Spinal cord (tissue), 10 donors: ENCODE data around the gene HCRTR1. TPM values are rescaled to one million over a fixed set of nuclear protein-coding genes. Genes with fewer than 3 reads are reported as not detected.
A peak's percentile ranks its signal among the peaks of the same experiment; 100 is the strongest.

Source experiments
- DNase-seq, 6 donors: peaks; one replicate each; pipeline versions ENCODE4 v3.0.0 to v3.0.0-alpha.2; 2013 to 2015; ENCODE audit warnings: low spot score in 6 of 6, low read depth in 4 of 6
- H3K27ac ChIP-seq: one replicate; pipeline ENCODE4 v1.5.1; 2013; ENCODE audit warnings: low read depth, low read length, control low read depth
- H3K27me3 ChIP-seq: one replicate; pipeline ENCODE4 v1.6.1; 2013; ENCODE audit warnings: low read length; ENCODE audit not compliant: control insufficient read depth, insufficient read depth
- H3K36me3 ChIP-seq: one replicate; pipeline ENCODE4 v1.6.1; 2013; ENCODE audit warnings: low read length; ENCODE audit not compliant: control insufficient read depth, insufficient read depth
- H3K4me1 ChIP-seq: one replicate; pipeline ENCODE4 v1.6.1; 2013; ENCODE audit warnings: low read length; ENCODE audit not compliant: control insufficient read depth, insufficient read depth
- H3K4me3 ChIP-seq: one replicate; pipeline ENCODE4 v1.5.1; 2013; ENCODE audit warnings: low read depth, low read length, control low read depth
- H3K9me3 ChIP-seq: one replicate; pipeline ENCODE4 v1.6.1; 2013; ENCODE audit warnings: low read length; ENCODE audit not compliant: control insufficient read depth, insufficient read depth
- WGBS: methylation state at CpG from one replicate; pipeline ENCODE4 v1.1.5; 2013; ENCODE audit warnings: missing lambda C conversion rate; ENCODE audit not compliant: insufficient coverage; 5-methylcytosine and 5-hydroxymethylcytosine counted together
- polyA plus RNA-seq, 2 donors: library from polyadenylated mRNA; unstranded; fragments of 120-200 nt; gene quantifications; one replicate each; pipeline ENCODE4 v1.2.1, GENCODE V29; 2013; ENCODE audit not compliant: insufficient read length in 2 of 2
- total RNA-seq, 2 donors: library from RNA; depleted of rRNA in 1 of 2; stranded (reverse); fragments of 120-200 nt in 1 of 2; fragments of >200 nt in 1 of 2; gene quantifications; one replicate each; pipeline versions ENCODE4 v1.2.3 to v1.2.4, GENCODE V29; 2013 to 2014
- donor health status: healthy.

The HCRTR1 gene
- total and polyA plus RNA-seq, 4 donors = 0.94 to 6.5 (median 3.7) TPM

DNA sequence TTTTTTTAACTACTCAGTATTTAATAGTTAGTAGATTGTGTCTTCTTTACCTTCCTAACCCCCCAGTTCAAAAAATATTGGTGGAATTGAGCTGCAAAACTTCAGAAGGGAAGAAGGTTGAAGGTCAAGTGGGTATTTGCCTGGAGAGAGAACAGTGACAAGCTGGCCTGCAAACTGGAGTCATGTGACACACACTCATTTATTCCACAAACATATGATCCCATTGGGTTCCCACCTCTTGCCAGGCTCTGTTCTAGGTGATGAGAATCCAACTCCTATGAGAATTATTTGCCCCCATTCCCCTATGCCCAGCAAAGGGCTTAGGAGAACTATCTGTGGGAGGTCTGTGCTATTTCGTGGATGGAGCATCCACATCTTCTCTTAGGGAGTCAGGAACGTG, 30.7 kb downstream of the HCRTR1 start:
- Histone ChIP-seq H3K27me3 (no peaks in the 10 kb centered on the region), H3K36me3 (peaks cover 2% of the 10 kb centered on the region), H3K9me3 (no peaks in the 10 kb centered on the region), H3K4me3 (no peak overlapping the region), H3K4me1 (peaks cover 13% of the 10 kb centered on the region), H3K27ac (no peak overlapping the region)
- no CpG with 5 or more reads among the region's 2 CpGs for WGBS
- no peak for DNase-seq

DNA sequence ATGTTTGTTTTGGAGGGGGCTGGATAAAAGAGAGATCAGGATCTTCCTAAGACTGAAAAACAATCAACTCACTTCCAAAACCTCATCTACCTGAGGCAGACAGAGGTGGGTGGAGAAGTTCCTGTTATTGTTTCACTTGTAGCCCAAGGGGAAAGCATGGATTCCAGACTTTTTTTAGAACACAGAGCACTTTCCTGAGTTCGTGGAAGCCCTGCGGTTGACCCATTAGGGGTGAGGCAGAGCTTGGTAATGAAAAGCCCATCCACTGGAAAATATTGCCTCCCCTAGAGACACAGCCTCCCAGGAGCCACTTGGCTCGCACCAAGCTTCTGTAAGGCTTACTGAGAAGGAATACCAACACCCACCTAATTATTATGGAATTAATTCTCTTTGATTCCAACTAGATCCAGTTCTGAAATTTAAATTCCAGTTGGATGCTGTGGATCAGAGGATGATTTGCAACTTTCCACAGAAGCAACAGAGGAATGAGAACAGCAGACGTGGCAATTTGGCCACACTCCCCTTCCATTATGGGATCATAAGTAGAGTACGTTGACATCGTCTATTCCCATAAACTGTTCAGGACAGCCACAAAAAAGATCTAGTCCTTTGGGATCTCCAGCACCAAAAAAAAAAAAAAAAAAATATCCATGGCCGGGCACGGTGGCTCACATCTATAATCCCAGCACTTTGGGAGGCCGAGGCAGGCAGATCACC, 31.3 kb downstream of the HCRTR1 start:
- WGBS = 67% methylated on average over 2 of the region's 9 CpGs
- no peak for DNase-seq
- Histone ChIP-seq H3K4me3 (no peak overlapping the region), H3K27ac (no peak overlapping the region), H3K4me1 (peaks cover 9% of the 10 kb centered on the region), H3K9me3 (no peaks in the 10 kb centered on the region), H3K36me3 (peaks cover 6% of the 10 kb centered on the region), H3K27me3 (no peaks in the 10 kb centered on the region)

- DNase-seq = peak in 1 of 6 donors; percentile 71
- Histone ChIP-seq H3K4me3 (no peak overlapping the region), H3K27me3 (no peaks in the 10 kb centered on the region), H3K36me3 (peaks cover 15% of the 10 kb centered on the region), H3K27ac (no peak overlapping the region), H3K9me3 (no peaks in the 10 kb centered on the region), H3K4me1 (peaks cover 3% of the 10 kb centered on the region)
- 53% methylated on average over 5 of the region's 9 CpGs for WGBS
Measured at GRCh38 chr1:31650161-31651088, 32.9 kb downstream of the HCRTR1 start.

- Histone ChIP-seq H3K36me3 (peaks cover 18% of the 10 kb centered on the region), H3K4me1 (peaks cover 3% of the 10 kb centered on the region), H3K27me3 (no peaks in the 10 kb centered on the region), H3K27ac (no peak overlapping the region), H3K4me3 (no peak overlapping the region), H3K9me3 (no peaks in the 10 kb centered on the region)
- WGBS = 71% methylated on average over 1 of the region's 1 CpG
- DNase-seq = no peak
Measured at GRCh38 chr1:31651089-31651420, 33.6 kb downstream of the HCRTR1 start.

- H3K27me3 ChIP-seq = no peaks in the 10 kb centered on the region
- H3K4me3 ChIP-seq = no peak overlapping the region
- 75% methylated on average over 6 of the region's 6 CpGs for WGBS
- H3K27ac ChIP-seq = no peak overlapping the region
- DNase-seq = no peak
- peaks cover 3% of the 10 kb centered on the region for H3K4me1 ChIP-seq
- H3K36me3 ChIP-seq = peaks cover 22% of the 10 kb centered on the region
- no peaks in the 10 kb centered on the region for H3K9me3 ChIP-seq
Measured at GRCh38 chr1:31651766-31652165, 34.3 kb downstream of the HCRTR1 start.

GRCh38 chr1:31652891-31653499, 35.5 kb downstream of the HCRTR1 start:
- Histone ChIP-seq H3K9me3 (no peaks in the 10 kb centered on the region), H3K36me3 (peaks cover 32% of the 10 kb centered on the region), H3K27me3 (no peaks in the 10 kb centered on the region), H3K27ac (no peak overlapping the region), H3K4me1 (peaks cover 3% of the 10 kb centered on the region), H3K4me3 (no peak overlapping the region)
- 77% methylated on average over 2 of the region's 4 CpGs for WGBS
- DNase-seq = no peak

- no peak overlapping the region for H3K27ac ChIP-seq
- DNase-seq = no peak
- no peaks in the 10 kb centered on the region for H3K9me3 ChIP-seq
- H3K4me1 ChIP-seq = peaks cover 6% of the 10 kb centered on the region
- no peaks in the 10 kb centered on the region for H3K27me3 ChIP-seq
- H3K4me3 ChIP-seq = no peak overlapping the region
- WGBS = 90% methylated on average over 12 of the region's 12 CpGs
- H3K36me3 ChIP-seq = peaks cover 41% of the 10 kb centered on the region
Measured at GRCh38 chr1:31653717-31654473, 36.4 kb downstream of the HCRTR1 start.

DNA sequence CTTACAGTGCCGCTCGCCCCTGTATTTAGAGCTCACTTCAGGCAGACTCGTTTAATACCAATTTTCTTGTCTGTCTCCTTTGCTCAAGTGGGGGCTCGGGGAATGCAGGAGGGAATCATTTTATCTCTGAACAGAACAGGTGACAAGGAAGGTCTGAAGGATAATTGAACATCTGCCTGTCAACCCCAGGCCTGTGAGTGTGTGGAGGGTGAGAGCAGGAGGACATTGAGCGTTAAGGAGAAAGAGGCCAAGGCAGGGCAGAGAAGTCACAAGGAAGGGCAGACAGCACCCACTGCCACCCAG, 36.9 kb downstream of the HCRTR1 start:
- no peak for DNase-seq
- 89% methylated on average over 5 of the region's 5 CpGs for WGBS
- no peak overlapping the region for H3K4me3 ChIP-seq
- no peaks in the 10 kb centered on the region for H3K27me3 ChIP-seq
- H3K9me3 ChIP-seq = no peaks in the 10 kb centered on the region
- peaks cover 46% of the 10 kb centered on the region for H3K36me3 ChIP-seq
- H3K27ac ChIP-seq = no peak overlapping the region
- H3K4me1 ChIP-seq = peaks cover 10% of the 10 kb centered on the region

GRCh38 chr1:31655104-31655503, 37.6 kb downstream of the HCRTR1 start:
- 84% methylated on average over 6 of the region's 6 CpGs for WGBS
- no peak overlapping the region for H3K27ac ChIP-seq
- H3K9me3 ChIP-seq = no peaks in the 10 kb centered on the region
- no peaks in the 10 kb centered on the region for H3K27me3 ChIP-seq
- H3K36me3 ChIP-seq = peaks cover 46% of the 10 kb centered on the region
- peaks cover 12% of the 10 kb centered on the region for H3K4me1 ChIP-seq
- no peak for DNase-seq
- H3K4me3 ChIP-seq = no peak overlapping the region
